Liver (tissue), 9 donors: ENCODE measurements around the gene RIGI. TPM values are rescaled to one million over a fixed set of nuclear protein-coding genes. Genes with fewer than 3 reads are reported as not detected.
"Not testable (repeated sequence)": the region's sequence is repeated elsewhere in the genome, so short reads cannot be mapped to it uniquely, and the experiment has no call there.

ENCODE experiments used
- DNase-seq: peaks from one replicate; pipeline ENCODE4 v3.0.0-alpha.2; 2017; ENCODE audit warnings: low spot score
- H3K27ac ChIP-seq, 2 donors: one replicate each; pipeline ENCODE4 v1.7.0; 2013; ENCODE audit warnings: inconsistent platforms in 2 of 2, low read length in 2 of 2, control low read depth in 1 of 2, low read depth in 1 of 2, mild to moderate bottlenecking in 1 of 2
- H3K27me3 ChIP-seq, 4 donors: one replicate each; pipeline versions ENCODE4 v1.6.1 to v1.7.0; 2013; ENCODE audit warnings: low read length in 3 of 4, inconsistent platforms in 1 of 4, mild to moderate bottlenecking in 1 of 4, moderate library complexity in 1 of 4; ENCODE audit not compliant: control insufficient read depth in 4 of 4, insufficient read depth in 4 of 4
- H3K36me3 ChIP-seq, 4 donors: one replicate each; pipeline versions ENCODE4 v1.6.1 to v1.7.0; 2013; ENCODE audit warnings: low read length in 3 of 4, mild to moderate bottlenecking in 3 of 4, low read depth in 1 of 4, moderate library complexity in 1 of 4; ENCODE audit not compliant: control insufficient read depth in 4 of 4, insufficient read depth in 3 of 4
- H3K4me1 ChIP-seq, 4 donors: one replicate each; pipeline versions ENCODE4 v1.6.1 to v1.7.0; 2013; ENCODE audit warnings: low read length in 3 of 4, mild to moderate bottlenecking in 3 of 4, moderate library complexity in 1 of 4; ENCODE audit not compliant: control insufficient read depth in 4 of 4, insufficient read depth in 4 of 4
- H3K4me3 ChIP-seq, 3 donors: one replicate each; pipeline versions ENCODE4 v1.6.1 to v1.7.0; 2013; ENCODE audit warnings: low read length in 3 of 3, control low read depth in 1 of 3, low read depth in 1 of 3, mild to moderate bottlenecking in 1 of 3
- H3K9ac ChIP-seq, 2 donors: one replicate each; pipeline ENCODE4 v1.7.0; 2013; ENCODE audit warnings: low read length in 2 of 2, mild to moderate bottlenecking in 2 of 2, moderate library complexity in 2 of 2, control low read depth in 1 of 2, low read depth in 1 of 2
- H3K9me3 ChIP-seq, 4 donors: one replicate each; pipeline versions ENCODE4 v1.6.1 to v1.7.0; 2013; ENCODE audit warnings: low read length in 3 of 4; ENCODE audit not compliant: control insufficient read depth in 4 of 4
- ATF3 ChIP-seq: IDR thresholded peaks from 2 replicates; pipeline ENCODE4 v1.6.1; 2016; ENCODE audit warnings: antibody characterized with exemption
- CTCF ChIP-seq: fragments of 150-350 bp; IDR thresholded peaks from 2 replicates; pipeline ENCODE4 v1.5.1; 2017; ENCODE audit warnings: improper control_type of control experiment, low read depth, low read length; ENCODE audit not compliant: missing input control
- EGR1 ChIP-seq, 2 donors: IDR thresholded peaks; 2 replicates each; pipeline ENCODE4 v1.6.1; 2016 to 2018; ENCODE audit warnings: antibody characterized with exemption in 2 of 2, low read depth in 2 of 2
- FOXA1 ChIP-seq: IDR thresholded peaks from 2 replicates; pipeline ENCODE4 v1.6.1; 2016; ENCODE audit warnings: antibody characterized with exemption
- FOXA2 ChIP-seq: IDR thresholded peaks from 2 replicates; pipeline ENCODE4 v1.6.1; 2016; ENCODE audit warnings: antibody characterized with exemption
- HNF4A ChIP-seq, 2 donors: conservative IDR thresholded peaks; 2 replicates each; pipeline ENCODE4 v1.6.1; 2016; ENCODE audit warnings: antibody characterized with exemption in 2 of 2, mild to moderate bottlenecking in 2 of 2
- HNF4G ChIP-seq: IDR thresholded peaks from 2 replicates; pipeline ENCODE4 v1.6.1; 2016; ENCODE audit warnings: antibody characterized with exemption
- JUND ChIP-seq, 2 donors: IDR thresholded peaks; 2 replicates each; pipeline ENCODE4 v1.6.1; 2016; ENCODE audit warnings: antibody characterized with exemption in 2 of 2
- MAX ChIP-seq: IDR thresholded peaks from 2 replicates; pipeline ENCODE4 v1.6.1; 2016; ENCODE audit warnings: antibody characterized with exemption
- NR2F2 ChIP-seq: IDR thresholded peaks from 2 replicates; pipeline ENCODE4 v1.6.1; 2016; ENCODE audit warnings: antibody characterized with exemption
- RAD21 ChIP-seq, 2 donors: IDR thresholded peaks; 2 replicates each; pipeline ENCODE4 v1.6.1; 2016; ENCODE audit warnings: antibody characterized with exemption in 2 of 2, mild to moderate bottlenecking in 2 of 2
- REST ChIP-seq: IDR thresholded peaks from 2 replicates; pipeline ENCODE4 v1.6.1; 2016; ENCODE audit warnings: antibody characterized with exemption, mild to moderate bottlenecking
- RXRA ChIP-seq, 2 donors: IDR thresholded peaks; 2 replicates each; pipeline ENCODE4 v1.6.1; 2017 to 2018; ENCODE audit warnings: antibody characterized with exemption in 2 of 2, mild to moderate bottlenecking in 1 of 2
- SP1 ChIP-seq: IDR thresholded peaks from 2 replicates; pipeline ENCODE4 v1.6.1; 2018; ENCODE audit warnings: antibody characterized with exemption, mild to moderate bottlenecking
- TAF1 ChIP-seq: conservative IDR thresholded peaks from 2 replicates; pipeline ENCODE4 v1.6.1; 2016; ENCODE audit warnings: antibody characterized with exemption, mild to moderate bottlenecking
- YY1 ChIP-seq: IDR thresholded peaks from 2 replicates; pipeline ENCODE4 v1.6.1; 2016; ENCODE audit warnings: antibody characterized with exemption, mild to moderate bottlenecking
- ZBTB33 ChIP-seq: IDR thresholded peaks from 2 replicates; pipeline ENCODE4 v1.6.1; 2016; ENCODE audit warnings: antibody characterized with exemption
- WGBS: extraction: QIAGEN DNeasy Blood & Tissue Kit; methylation state at CpG from one replicate; pipeline ENCODE4 v1.1.7; 2013; 5-methylcytosine and 5-hydroxymethylcytosine counted together
- polyA plus RNA-seq, 2 donors: library from polyadenylated mRNA; stranded (reverse) in 1 of 2; unstranded in 1 of 2; fragments of 200-250 nt in 1 of 2; fragments of >200 nt in 1 of 2; fragmentation: Nextera tagmentation in 1 of 2; extraction: Ambion mirVana in 1 of 2; gene quantifications; one replicate each; pipeline versions ENCODE4 v1.2.1 to v1.2.3, GENCODE V29; 2013 to 2015
- total RNA-seq, 2 donors: library from RNA; depleted of rRNA; stranded (reverse); fragments of >200 nt; gene quantifications; one replicate each; pipeline ENCODE4 v1.2.3, GENCODE V29; 2014
- donor health status: healthy.
- donor health status: healthy.
- donor health status: healthy.
- donor health status: healthy.
- donor health status: healthy.

The RIGI gene
- total and polyA plus RNA-seq, 4 donors, result 2.6 to 7.4 (median 6.3) TPM

GRCh38 chr9:32524892-32525708 lies 896 bp downstream of the RIGI start:
- no peak for DNase-seq
- H3K9ac ChIP-seq, result peak overlapping the region; percentile 64 to 88
- peaks cover 13 to 33% (median 20%) of the 10 kb centered on the region in 4 donors for H3K4me1 ChIP-seq
- 28% methylated on average over 22 of the region's 22 CpGs for WGBS
- no peaks in the 10 kb centered on the region for H3K27me3 ChIP-seq
- H3K36me3 ChIP-seq, result peaks cover 0 to 2% (median under 1%) of the 10 kb centered on the region in 4 donors
- H3K4me3 ChIP-seq, result peak overlapping the region; percentile 53 to 91 (median 60)
- H3K9me3 ChIP-seq, result no peaks in the 10 kb centered on the region
- TF ChIP-seq MAX (no peak), YY1 (peak; percentile 16), ZBTB33 (no peak)
- H3K27ac ChIP-seq, result peak overlapping the region; percentile 62 to 78

- H3K27ac ChIP-seq, result peak overlapping the region in 1 of 2 donors; percentile 31
- peak overlapping the region in 2 of 3 donors; percentile 5 to 60 for H3K4me3 ChIP-seq
- not testable (repeated sequence) for DNase-seq, H3K9ac ChIP-seq, H3K36me3 ChIP-seq, H3K27me3 ChIP-seq, H3K9me3 ChIP-seq
- WGBS, result 89% methylated on average over 11 of the region's 11 CpGs
- peaks cover 13 to 33% (median 20%) of the 10 kb centered on the region in 4 donors for H3K4me1 ChIP-seq
These were observed 1.5 kb downstream of the RIGI start for GRCh38 chr9:32524558-32524891.

GRCh38 chr9:32523910-32524309 lies 2.1 kb downstream of the RIGI start:
- H3K4me1 ChIP-seq, result peaks cover 13 to 33% (median 20%) of the 10 kb centered on the region in 4 donors
- H3K27me3 ChIP-seq, result no peaks in the 10 kb centered on the region
- peaks cover 0 to 2% (median under 1%) of the 10 kb centered on the region in 4 donors for H3K36me3 ChIP-seq
- 13% methylated on average over 1 of the region's 1 CpG for WGBS
- peak overlapping the region; percentile 23 to 25 for H3K27ac ChIP-seq
- no peak overlapping the region for H3K9ac ChIP-seq
- peak overlapping the region in 1 of 3 donors; percentile 5 for H3K4me3 ChIP-seq
- H3K9me3 ChIP-seq, result no peaks in the 10 kb centered on the region
- no peak for DNase-seq
- peak; percentile 91 to 93 for TF ChIP-seq HNF4A (conservative IDR thresholded peaks at IDR 0.05)
- TF ChIP-seq FOXA2, result no peak
- TF ChIP-seq RXRA (IDR thresholded peaks at IDR 0.05), result peak; percentile 48 to 57
- TF ChIP-seq EGR1 (IDR thresholded peaks at IDR 0.05; ENCODE audit: low read depth in 2 of 2), result peak in 1 of 2 donors; percentile 42
- TF ChIP-seq TAF1, result no peak
- no peak for TF ChIP-seq NR2F2
- TF ChIP-seq HNF4G, result peak; percentile 68
- no peak for TF ChIP-seq CTCF
- TF ChIP-seq ZBTB33, result no peak
- peak; percentile 26 for TF ChIP-seq MAX
- peak; percentile 81 for TF ChIP-seq SP1
- no peak for TF ChIP-seq REST
- TF ChIP-seq JUND (IDR thresholded peaks at IDR 0.05), result peak in 1 of 2 donors; percentile 34
- TF ChIP-seq ATF3, result no peak
- TF ChIP-seq FOXA1, result no peak
- peak; percentile 18 to 29 for TF ChIP-seq RAD21 (IDR thresholded peaks at IDR 0.05)
